Epithelial cell of umbilical artery (primary cell): ENCODE data around the gene WFDC8. TPM values are rescaled to one million over a fixed set of nuclear protein-coding genes. Genes with fewer than 3 reads are reported as not detected.

Source experiments
- total RNA-seq: library from RNA; depleted of rRNA; stranded (reverse); fragments of >200 nt; gene quantifications from 2 replicates; pipeline ENCODE4 v1.2.3, GENCODE V29; 2014

Gene WFDC8
- not detected in 2 replicates for total RNA-seq

GRCh38 chr20:45579184-45579583 is at the start of gene WFDC8:
Gene WFDC8 (minus strand): TSS chr20:45579284. CDS start chr20:45579247, 37 bp downstream.

GRCh38 chr20:45547206-45547770 is 31.8 kb downstream of the WFDC8 start, which contains the start of gene EPPIN:
Gene EPPIN (minus strand): TSS chr20:45547401. CDS start chr20:45547357, 44 bp downstream.

GRCh38 chr20:45539382-45539781 is 39.7 kb downstream of the WFDC8 start, which contains the start of gene WFDC6:
Gene WFDC6 (minus strand): TSS chr20:45539482. CDS start chr20:45539407, 75 bp downstream.

GRCh38 chr20:45515147-45515913 is 63.8 kb downstream of the WFDC8 start, which contains the start of gene SPINT3:
Gene SPINT3 (minus strand): TSS chr20:45515622. CDS start chr20:45515608, 14 bp downstream.

Other genes starting within 250 kb of the WFDC8 start
- gene SDC4, start 230.9 kb downstream of the WFDC8 start, total RNA-seq = 23.4 and 38.3 TPM in 2 replicates
- gene SYS1, start 216.1 kb downstream of the WFDC8 start, total RNA-seq = 14.3 and 16.6 TPM in 2 replicates
- gene TP53TG5, start 201.0 kb downstream of the WFDC8 start, total RNA-seq = not detected in 2 replicates
- gene DBNDD2, start 171.0 kb downstream of the WFDC8 start, total RNA-seq = 11.4 and 12.6 TPM in 2 replicates
- gene PIGT, start 163.1 kb downstream of the WFDC8 start, total RNA-seq = 12.8 and 18.8 TPM in 2 replicates
- not detected in 2 replicates for gene WFDC2, start 109.5 kb downstream of the WFDC8 start, total RNA-seq
- gene SPINT3, start 63.7 kb downstream of the WFDC8 start, total RNA-seq = not detected in 2 replicates
- gene WFDC6, start 39.8 kb downstream of the WFDC8 start, total RNA-seq = not detected in 2 replicates
- gene EPPIN, start 31.9 kb downstream of the WFDC8 start, total RNA-seq = not detected in 2 replicates
- not detected in 2 replicates for gene WFDC10A, start 50.5 kb upstream of the WFDC8 start, total RNA-seq
- not detected in 2 replicates for gene WFDC9, start 52.0 kb upstream of the WFDC8 start, total RNA-seq
- gene WFDC11, start 91.0 kb upstream of the WFDC8 start, total RNA-seq = not detected in 2 replicates
- gene WFDC13, start 122.8 kb upstream of the WFDC8 start, total RNA-seq = not detected in 2 replicates
- not detected in 2 replicates for gene WFDC10B, start 125.7 kb upstream of the WFDC8 start, total RNA-seq
- not detected in 2 replicates for gene SPINT4, start 143.1 kb upstream of the WFDC8 start, total RNA-seq
- gene WFDC3, start 212.6 kb upstream of the WFDC8 start, total RNA-seq = 0.65 TPM in 1 of 2 replicates, not detected in the other
- gene DNTTIP1, start 212.7 kb upstream of the WFDC8 start, total RNA-seq = 17.2 and 19.8 TPM in 2 replicates
- gene UBE2C, start 233.4 kb upstream of the WFDC8 start, total RNA-seq = 21.4 and 41.3 TPM in 2 replicates
- gene TNNC2, start 248.0 kb upstream of the WFDC8 start, total RNA-seq = not detected in 2 replicates